PFSK-1 (cell line): ENCODE measurements around the gene LUZP2.

Experiments used
- FOXP2 ChIP-seq: optimal IDR thresholded peaks from 2 replicates; pipeline ENCODE3; 2011; ENCODE audit warnings: borderline replicate concordance, control low read depth, inconsistent platforms; ENCODE audit not compliant: insufficient read depth; ENCODE audit errors: extremely low read length, extremely low read depth
- POLR2AphosphoS5 ChIP-seq: IDR thresholded peaks from 2 replicates; pipeline ENCODE4 v1.6.1; 2012; ENCODE audit warnings: low read depth, mild to moderate bottlenecking, control low read depth, low read length, moderate library complexity
- SIN3A ChIP-seq: IDR thresholded peaks from 2 replicates; pipeline ENCODE4 v1.6.1; 2012; ENCODE audit warnings: mild to moderate bottlenecking, low read length, moderate library complexity, borderline replicate concordance; ENCODE audit not compliant: insufficient read depth
- TAF1 ChIP-seq: IDR thresholded peaks from 2 replicates; pipeline ENCODE4 v1.6.1; 2012; ENCODE audit warnings: low read length, control low read depth, borderline replicate concordance; ENCODE audit not compliant: insufficient read depth
- TF ChIP-seq, protein P1 (sequence below), 2 experiments: IDR thresholded peaks; 2 replicates each; pipeline versions ENCODE4 v1.6.1 to v1.8.0; 2011 to 2012; ENCODE audit warnings: low read depth in 2 of 2, low read length in 2 of 2, control low read depth in 1 of 2, inconsistent platforms in 1 of 2, mild to moderate bottlenecking in 1 of 2, moderate library complexity in 1 of 2; ENCODE audit not compliant: insufficient read depth in 1 of 2

LUZP2 gene

GRCh38 chr11:24509114-24509513 lies 12.3 kb downstream of the LUZP2 start:
- TF ChIP-seq TAF1 (no peak), POLR2AphosphoS5 (no peak), FOXP2 (no peak), SIN3A (no peak)
- TF ChIP-seq, protein P1, sequence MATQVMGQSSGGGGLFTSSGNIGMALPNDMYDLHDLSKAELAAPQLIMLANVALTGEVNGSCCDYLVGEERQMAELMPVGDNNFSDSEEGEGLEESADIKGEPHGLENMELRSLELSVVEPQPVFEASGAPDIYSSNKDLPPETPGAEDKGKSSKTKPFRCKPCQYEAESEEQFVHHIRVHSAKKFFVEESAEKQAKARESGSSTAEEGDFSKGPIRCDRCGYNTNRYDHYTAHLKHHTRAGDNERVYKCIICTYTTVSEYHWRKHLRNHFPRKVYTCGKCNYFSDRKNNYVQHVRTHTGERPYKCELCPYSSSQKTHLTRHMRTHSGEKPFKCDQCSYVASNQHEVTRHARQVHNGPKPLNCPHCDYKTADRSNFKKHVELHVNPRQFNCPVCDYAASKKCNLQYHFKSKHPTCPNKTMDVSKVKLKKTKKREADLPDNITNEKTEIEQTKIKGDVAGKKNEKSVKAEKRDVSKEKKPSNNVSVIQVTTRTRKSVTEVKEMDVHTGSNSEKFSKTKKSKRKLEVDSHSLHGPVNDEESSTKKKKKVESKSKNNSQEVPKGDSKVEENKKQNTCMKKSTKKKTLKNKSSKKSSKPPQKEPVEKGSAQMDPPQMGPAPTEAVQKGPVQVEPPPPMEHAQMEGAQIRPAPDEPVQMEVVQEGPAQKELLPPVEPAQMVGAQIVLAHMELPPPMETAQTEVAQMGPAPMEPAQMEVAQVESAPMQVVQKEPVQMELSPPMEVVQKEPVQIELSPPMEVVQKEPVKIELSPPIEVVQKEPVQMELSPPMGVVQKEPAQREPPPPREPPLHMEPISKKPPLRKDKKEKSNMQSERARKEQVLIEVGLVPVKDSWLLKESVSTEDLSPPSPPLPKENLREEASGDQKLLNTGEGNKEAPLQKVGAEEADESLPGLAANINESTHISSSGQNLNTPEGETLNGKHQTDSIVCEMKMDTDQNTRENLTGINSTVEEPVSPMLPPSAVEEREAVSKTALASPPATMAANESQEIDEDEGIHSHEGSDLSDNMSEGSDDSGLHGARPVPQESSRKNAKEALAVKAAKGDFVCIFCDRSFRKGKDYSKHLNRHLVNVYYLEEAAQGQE (IDR thresholded peaks at IDR 0.05; ENCODE audit: insufficient read depth in 1 of 2, low read depth in 2 of 2, low read length in 2 of 2) = no peak

GRCh38 chr11:24511511-24511910 lies 14.7 kb downstream of the LUZP2 start:
- TF ChIP-seq SIN3A (no peak), POLR2AphosphoS5 (no peak), TAF1 (no peak), FOXP2 (no peak)
- TF ChIP-seq, protein P1 (IDR thresholded peaks at IDR 0.05; ENCODE audit: insufficient read depth in 1 of 2, low read depth in 2 of 2, low read length in 2 of 2) = no peak

- TF ChIP-seq POLR2AphosphoS5 = no peak
Observed at GRCh38 chr11:24513479-24514218, 16.8 kb downstream of the LUZP2 start.

- no peak for TF ChIP-seq SIN3A
Observed at GRCh38 chr11:24514219-24514594, 17.4 kb downstream of the LUZP2 start.

GRCh38 chr11:24515632-24516031 lies 18.8 kb downstream of the LUZP2 start:
- TF ChIP-seq FOXP2 = no peak
- TF ChIP-seq POLR2AphosphoS5 = no peak
- no peak for TF ChIP-seq SIN3A
- no peak for TF ChIP-seq TAF1
- TF ChIP-seq, protein P1 (IDR thresholded peaks at IDR 0.05; ENCODE audit: insufficient read depth in 1 of 2, low read depth in 2 of 2, low read length in 2 of 2) = no peak

- no peak for TF ChIP-seq FOXP2
- TF ChIP-seq, protein P1 (IDR thresholded peaks at IDR 0.05; ENCODE audit: insufficient read depth in 1 of 2, low read depth in 2 of 2, low read length in 2 of 2) = no peak
- TF ChIP-seq SIN3A = no peak
- no peak for TF ChIP-seq POLR2AphosphoS5
- no peak for TF ChIP-seq TAF1
Observed at GRCh38 chr11:24516638-24517037, 19.8 kb downstream of the LUZP2 start.
